GM12878 (cell line): ENCODE measurements around the gene ARMC9. TPM values are rescaled to one million over a fixed set of nuclear protein-coding genes. Genes with fewer than 3 reads are reported as not detected.

Source experiments
- ATAC-seq: fragments of 200-7000 bp; cut with Tn5 transposase; 3 replicates; pipeline ENCODE4 v1.9.1; 2020; ENCODE audit warnings: mild to moderate bottlenecking, moderate library complexity
- BruUV-seq: library from RNA; stranded (reverse); fragments of 400-500 nt; replicated peaks from 2 replicates; lab custom pipeline; 2021; lab: Mats Ljungman, UMichigan
- CTCF ChIA-PET: fragments of 300-600 bp; sonication (Branson Sonifier 250); formaldehyde crosslinking; extraction: SDS; loops from one replicate; lab custom pipeline; 2021; ENCODE audit warnings: inconsistent platforms; lab: Yijun Ruan, JAX
- POLR2A ChIA-PET: fragments of 350-600 bp; formaldehyde crosslinking; extraction: SDS; loops from one replicate; lab custom pipeline; 2021; ENCODE audit warnings: inconsistent platforms; lab: Charles Lee
- RAD21 ChIA-PET: fragments of 300-600 bp; sonication (Branson Sonifier 250); formaldehyde crosslinking; loops from one replicate; lab custom pipeline; 2023; ENCODE audit warnings: antibody characterized with exemption; ENCODE audit not compliant: unreplicated experiment; lab: Charles Lee
- SMC1A ChIA-PET: fragments of 300-600 bp; sonication (Branson Sonifier 250); formaldehyde crosslinking; loops from one replicate; lab custom pipeline; 2023; ENCODE audit not compliant: unreplicated experiment, uncharacterized antibody; lab: Charles Lee
- DNase-seq: peaks from one replicate; pipeline ENCODE4 v3.0.0-alpha.2; 2011; ENCODE audit warnings: low read depth, low spot score
- FAIRE-seq: peaks from 3 replicates; lab custom pipeline; 2011; peaks lifted over from hg19 to GRCh38; lab: Jason Lieb, UNC
- H2AFZ ChIP-seq: 2 replicates; pipeline ENCODE4 v1.6.0; 2011; ENCODE audit warnings: low read depth, low read length, control low read depth; ENCODE audit not compliant: control insufficient read depth
- H3K27ac ChIP-seq: 2 replicates; pipeline ENCODE4 v1.5.1; 2011; ENCODE audit warnings: control low read depth; ENCODE audit not compliant: control insufficient read depth, insufficient read depth
- H3K27me3 ChIP-seq, 2 experiments: replicated peaks in 1 of 2; 2 replicates each; pipeline versions ENCODE4 v1.6.0 to v1.6.1; 2011; ENCODE audit warnings: low read length in 1 of 2; ENCODE audit not compliant: control insufficient read depth in 2 of 2, insufficient read depth in 2 of 2
- H3K36me3 ChIP-seq, 2 experiments: 2 replicates each; pipeline ENCODE4 v1.5.1; 2011; ENCODE audit warnings: low read length in 1 of 2; ENCODE audit not compliant: control insufficient read depth in 2 of 2, insufficient read depth in 2 of 2
- H3K4me1 ChIP-seq: 2 replicates; pipeline ENCODE4 v1.6.1; 2011; ENCODE audit warnings: mild to moderate bottlenecking, low read length, moderate library complexity, mixed read lengths; ENCODE audit not compliant: control insufficient read depth, insufficient read depth
- H3K4me2 ChIP-seq: 2 replicates; pipeline ENCODE4 v1.6.0; 2011; ENCODE audit warnings: control low read depth; ENCODE audit not compliant: control insufficient read depth, insufficient read depth
- H3K4me3 ChIP-seq: fragments of 200-600 bp; sonication (generic); 2 replicates; pipeline ENCODE4 v1.5.1; 2016
- H3K79me2 ChIP-seq: 2 replicates; pipeline ENCODE4 v1.6.0; 2011; ENCODE audit warnings: low read length; ENCODE audit not compliant: control insufficient read depth, insufficient read depth
- H3K9ac ChIP-seq: 2 replicates; pipeline ENCODE4 v1.8.0; 2011; ENCODE audit warnings: low read length, control low read depth, mixed read lengths; ENCODE audit not compliant: control insufficient read depth, insufficient read depth
- H3K9me3 ChIP-seq: replicated peaks from 3 replicates; pipeline ENCODE4 v1.5.1; 2011; ENCODE audit warnings: mild to moderate bottlenecking, low read length; ENCODE audit not compliant: control insufficient read depth, insufficient read depth
- H4K20me1 ChIP-seq: 2 replicates; pipeline ENCODE4 v1.6.0; 2011; ENCODE audit not compliant: control insufficient read depth, insufficient read depth
- ATF7 ChIP-seq: fragments of 450-650 bp; IDR thresholded peaks from 2 replicates; pipeline ENCODE4 v1.6.1; 2016; ENCODE audit warnings: low read depth, mild to moderate bottlenecking
- BACH1 ChIP-seq: fragments of 450-650 bp; IDR thresholded peaks from 2 replicates; pipeline ENCODE4 v1.6.1; 2017; ENCODE audit warnings: mild to moderate bottlenecking, borderline replicate concordance
- BCL11A ChIP-seq: IDR thresholded peaks from 2 replicates; pipeline ENCODE4 v1.6.1; 2011; ENCODE audit warnings: low read depth, low read length
- BRCA1 ChIP-seq: IDR thresholded peaks from 2 replicates; pipeline ENCODE4 v1.6.1; 2011; ENCODE audit warnings: low read depth, low read length, improper control_type of control experiment
- DPF2 ChIP-seq: fragments of 450-650 bp; IDR thresholded peaks from 2 replicates; pipeline ENCODE4 v1.6.1; 2017; ENCODE audit warnings: mild to moderate bottlenecking
- IKZF2 ChIP-seq, 2 experiments: fragments of 450-650 bp; IDR thresholded peaks; 2 replicates each; pipeline ENCODE4 v1.6.1; 2017; ENCODE audit warnings: mild to moderate bottlenecking in 2 of 2, moderate library complexity in 2 of 2
- JUND ChIP-seq: IDR thresholded peaks from 2 replicates; pipeline ENCODE4 v1.6.1; 2012; ENCODE audit warnings: low read depth, mild to moderate bottlenecking, low read length, improper control_type of control experiment, moderate library complexity
- KLF5 ChIP-seq: fragments of 450-650 bp; IDR thresholded peaks from 2 replicates; pipeline ENCODE4 v1.6.1; 2014; ENCODE audit warnings: mild to moderate bottlenecking; ENCODE audit not compliant: partially characterized antibody
- NFIC ChIP-seq: IDR thresholded peaks from 2 replicates; pipeline ENCODE4 v1.6.1; 2012; ENCODE audit warnings: low read depth, mild to moderate bottlenecking, inconsistent platforms, low read length, moderate library complexity
- NFXL1 ChIP-seq: fragments of 450-650 bp; IDR thresholded peaks from 2 replicates; pipeline ENCODE4 v1.6.1; 2017; ENCODE audit warnings: antibody characterized with exemption, mild to moderate bottlenecking, borderline replicate concordance
- NFYA ChIP-seq: IDR thresholded peaks from 2 replicates; pipeline ENCODE4 v1.6.1; 2011; ENCODE audit warnings: low read depth, mild to moderate bottlenecking, low read length, improper control_type of control experiment, borderline replicate concordance
- RBBP5 ChIP-seq: fragments of 200-600 bp; sonication (generic); conservative IDR thresholded peaks from 2 replicates; pipeline ENCODE4 v1.6.1; 2016
- SMARCA5 ChIP-seq: fragments of 450-650 bp; IDR thresholded peaks from 2 replicates; pipeline ENCODE4 v1.6.1; 2017; ENCODE audit warnings: mild to moderate bottlenecking
- SP1 ChIP-seq: IDR thresholded peaks from one replicate; pipeline ENCODE4 v1.6.1; 2011; ENCODE audit warnings: low read depth, low read length
- SUPT20H ChIP-seq: IDR thresholded peaks from 2 replicates; pipeline ENCODE4 v1.6.1; 2011; ENCODE audit warnings: low read depth, mild to moderate bottlenecking, low read length, moderate library complexity, borderline replicate concordance; ENCODE audit not compliant: control insufficient read depth
- SUZ12 ChIP-seq: fragments of 200-600 bp; sonication (generic); IDR thresholded peaks from one replicate; pipeline ENCODE4 v1.6.1; 2018; ENCODE audit warnings: antibody characterized with exemption, mild to moderate bottlenecking; ENCODE audit not compliant: unreplicated experiment
- ZNF384 ChIP-seq: IDR thresholded peaks from 2 replicates; pipeline ENCODE4 v1.6.1; 2012; ENCODE audit warnings: low read depth, mild to moderate bottlenecking, low read length, improper control_type of control experiment, borderline replicate concordance
- WGBS: methylation state at CpG from one replicate; pipeline ENCODE4 v1.1.6; 2016; ENCODE audit warnings: low lambda C conversion rate; ENCODE audit not compliant: insufficient replicate concordance, insufficient coverage; ENCODE audit errors: missing lambda C conversion rate; 5-methylcytosine and 5-hydroxymethylcytosine counted together
- in situ Hi-C: fragments of 300-500 bp; cut with MboI; formaldehyde crosslinking; loops from 9 replicates; pipeline ENCODE4 v1.14.3; 2018; ENCODE audit warnings: mixed read lengths
- intact Hi-C: fragments of 100-400 bp; cut with micrococcal nuclease; formaldehyde crosslinking; loops from one replicate; pipeline ENCODE4 v1.14.2; 2022; ENCODE audit not compliant: unreplicated experiment
- polyA plus RNA-seq, 11 experiments: library from polyadenylated mRNA; depleted of rRNA in 4 of 11; unstranded in 6 of 11; stranded (reverse) in 5 of 11; fragments of >200 nt; fragmentation: Nextera tagmentation in 4 of 11; fragmentation: Illumina TruSeq in 1 of 11; extraction: Ambion mirVana in 4 of 11; extraction: Trizol in 1 of 11; gene quantifications; 1 replicate in 1 of 11; 2 replicates in 10 of 11; pipeline versions ENCODE4 v1.2.1 to v1.2.3, GENCODE V29; 2011 to 2016; ENCODE audit warnings: inconsistent platforms in 2 of 11, missing spikeins in 2 of 11, low read depth in 1 of 11
- total RNA-seq, 4 experiments: library from RNA; depleted of rRNA in 3 of 4; stranded (reverse); fragments of >200 nt in 3 of 4; fragmentation: Illumina TruSeq in 1 of 4; extraction: Trizol in 1 of 4; gene quantifications; 2 replicates each; pipeline versions ENCODE4 v1.2.1 to v1.2.3, GENCODE V29; 2013 to 2021
- TF ChIP-seq, protein P1 (sequence below): fragments of 450-650 bp; conservative IDR thresholded peaks from 2 replicates; pipeline ENCODE4 v1.6.1; 2017; ENCODE audit warnings: mild to moderate bottlenecking, moderate library complexity
- TF ChIP-seq, protein P2 (sequence below): IDR thresholded peaks from 2 replicates; pipeline ENCODE4 v1.6.1; 2011; ENCODE audit warnings: low read depth, low read length, improper control_type of control experiment, borderline replicate concordance

The ARMC9 gene
- total and polyA plus RNA-seq, 10 of the 15 experiments (the other 5 are each of a cell fraction or from before 2014, with no cell fraction given) = 3.8 to 21.8 (median 10.4) TPM

DNA sequence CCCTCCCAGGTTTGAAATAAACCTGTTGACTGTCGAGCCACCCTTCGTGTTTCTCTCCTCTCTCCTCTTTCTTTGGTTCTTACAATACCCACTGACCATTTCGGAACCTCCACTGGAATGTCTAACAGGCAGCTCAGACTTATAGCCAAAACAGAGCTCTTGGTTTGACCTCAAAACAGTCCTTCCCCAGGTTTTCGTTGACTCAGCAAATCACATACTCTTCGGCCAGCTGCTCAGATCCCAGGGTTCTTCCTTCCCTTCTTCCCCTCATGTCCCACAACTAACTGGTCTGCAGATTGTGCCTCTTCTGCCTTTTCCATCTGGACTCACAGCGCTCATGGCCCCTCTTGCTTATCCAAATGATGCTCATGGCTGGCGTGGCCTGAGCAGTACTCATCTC lies 4.7 kb downstream of the ARMC9 start:
- 65% methylated on average over 7 of the region's 7 CpGs for WGBS
- TF ChIP-seq IKZF2 (IDR thresholded peaks at IDR 0.05) (no peak), ATF7 (no peak), JUND (no peak), BCL11A (no peak), BRCA1 (no peak), SUPT20H (no peak), KLF5 (no peak), SP1 (no peak), NFYA (no peak), ZNF384 (no peak), RBBP5 (no peak), BACH1 (no peak), NFXL1 (no peak), DPF2 (no peak), SMARCA5 (no peak), NFIC (no peak), SUZ12 (no peak)
- TF ChIP-seq, protein P1, sequence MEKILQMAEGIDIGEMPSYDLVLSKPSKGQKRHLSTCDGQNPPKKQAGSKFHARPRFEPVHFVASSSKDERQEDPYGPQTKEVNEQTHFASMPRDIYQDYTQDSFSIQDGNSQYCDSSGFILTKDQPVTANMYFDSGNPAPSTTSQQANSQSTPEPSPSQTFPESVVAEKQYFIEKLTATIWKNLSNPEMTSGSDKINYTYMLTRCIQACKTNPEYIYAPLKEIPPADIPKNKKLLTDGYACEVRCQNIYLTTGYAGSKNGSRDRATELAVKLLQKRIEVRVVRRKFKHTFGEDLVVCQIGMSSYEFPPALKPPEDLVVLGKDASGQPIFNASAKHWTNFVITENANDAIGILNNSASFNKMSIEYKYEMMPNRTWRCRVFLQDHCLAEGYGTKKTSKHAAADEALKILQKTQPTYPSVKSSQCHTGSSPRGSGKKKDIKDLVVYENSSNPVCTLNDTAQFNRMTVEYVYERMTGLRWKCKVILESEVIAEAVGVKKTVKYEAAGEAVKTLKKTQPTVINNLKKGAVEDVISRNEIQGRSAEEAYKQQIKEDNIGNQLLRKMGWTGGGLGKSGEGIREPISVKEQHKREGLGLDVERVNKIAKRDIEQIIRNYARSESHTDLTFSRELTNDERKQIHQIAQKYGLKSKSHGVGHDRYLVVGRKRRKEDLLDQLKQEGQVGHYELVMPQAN = no peak
- TF ChIP-seq, protein P2, sequence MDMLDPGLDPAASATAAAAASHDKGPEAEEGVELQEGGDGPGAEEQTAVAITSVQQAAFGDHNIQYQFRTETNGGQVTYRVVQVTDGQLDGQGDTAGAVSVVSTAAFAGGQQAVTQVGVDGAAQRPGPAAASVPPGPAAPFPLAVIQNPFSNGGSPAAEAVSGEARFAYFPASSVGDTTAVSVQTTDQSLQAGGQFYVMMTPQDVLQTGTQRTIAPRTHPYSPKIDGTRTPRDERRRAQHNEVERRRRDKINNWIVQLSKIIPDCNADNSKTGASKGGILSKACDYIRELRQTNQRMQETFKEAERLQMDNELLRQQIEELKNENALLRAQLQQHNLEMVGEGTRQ = no peak
- intact Hi-C loops = no loop called here
- in situ Hi-C loops = no loop called here
- Histone ChIP-seq H3K27me3 (no peaks in the 10 kb centered on the region), H3K9me3 (no peaks in the 10 kb centered on the region), H3K36me3 (no peaks in the 10 kb centered on the region; a peak in 1 of 4 replicates), H3K27ac (no peak overlapping the region), H3K4me3 (no peak overlapping the region), H3K4me2 (no peak overlapping the region), H2AFZ (no peak overlapping the region), H4K20me1 (no peaks in the 10 kb centered on the region), H3K79me2 (no peaks in the 10 kb centered on the region), H3K4me1 (peaks cover 3% of the 10 kb centered on the region), H3K9ac (no peak overlapping the region)
- no peak for ATAC-seq
- POLR2A ChIA-PET = interaction anchor here (0.6 kb wide), 1 partner anchor 114 kb away, joined by 3 read pairs; no protein-coding TSS in a partner anchor
- CTCF ChIA-PET = interaction anchor here (1.2 kb wide), 1 partner anchor 15 kb away, joined by 4 read pairs; no protein-coding TSS in a partner anchor
- FAIRE-seq = no peak
- DNase-seq = no peak
- RAD21 ChIA-PET = no interaction called here
- SMC1A ChIA-PET = interaction anchor here (0.6 kb wide), 1 partner anchor 205 kb away, joined by 3 read pairs; no protein-coding TSS in a partner anchor
- BruUV-seq = no TSS peak
